Uterus (tissue), 4 donors: Measurements from ENCODE around the gene OAS2. TPM values are rescaled to one million over a fixed set of nuclear protein-coding genes. Genes with fewer than 3 reads are reported as not detected.

Experiments
- DNase-seq, 2 donors: peaks; one replicate each; pipeline ENCODE4 v3.0.0-alpha.2; 2019 to 2020
- H3K27ac ChIP-seq, 2 donors: fragments of 200-600 bp; sonication (generic); 1 replicate in 1 of 2; 2 replicates in 1 of 2; pipeline ENCODE4 v1.5.1; 2016 to 2018
- H3K27me3 ChIP-seq, 2 donors: fragments of 200-600 bp; sonication (generic); one replicate each; pipeline ENCODE4 v1.5.1; 2018 to 2019; ENCODE audit warnings: control low read depth in 1 of 2
- H3K36me3 ChIP-seq, 2 donors: fragments of 200-600 bp; sonication (generic); one replicate each; pipeline ENCODE4 v1.5.1; 2019; ENCODE audit warnings: control low read depth in 1 of 2
- H3K4me1 ChIP-seq, 2 donors: fragments of 200-600 bp; sonication (generic); one replicate each; pipeline ENCODE4 v1.5.1; 2018 to 2019; ENCODE audit warnings: control low read depth in 1 of 2
- H3K4me3 ChIP-seq, 2 donors: fragments of 200-600 bp; sonication (generic); 1 replicate in 1 of 2; 2 replicates in 1 of 2; pipeline ENCODE4 v1.5.1; 2018 to 2019; ENCODE audit warnings: mild to moderate bottlenecking in 1 of 2
- H3K9me3 ChIP-seq, 2 donors: fragments of 200-600 bp; sonication (generic); one replicate each; pipeline ENCODE4 v1.5.1; 2019; ENCODE audit warnings: control low read depth in 1 of 2
- POLR2A ChIP-seq, 2 donors: fragments of 450-650 bp; IDR thresholded peaks; one replicate each; pipeline ENCODE4 v1.6.1; 2016; ENCODE audit warnings: antibody characterized with exemption in 2 of 2, mild to moderate bottlenecking in 1 of 2, moderate library complexity in 1 of 2
- intact Hi-C: fragments of 100-400 bp; cut with DNase I; formaldehyde crosslinking; loops from one replicate; pipeline ENCODE4 v1.15.1; 2023; ENCODE audit warnings: low total_unique reads
- total RNA-seq, 4 donors: library from RNA; depleted of rRNA in 3 of 4; stranded (reverse); fragments of >200 nt in 3 of 4; gene quantifications; one replicate each; pipeline versions ENCODE4 v1.1.0 to v1.2.4, GENCODE V29; 2014 to 2023
- TF ChIP-seq, protein P1 (sequence below), 4 experiments: fragments of 200-600 bp in 2 of 4; fragments of 450-650 bp in 2 of 4; sonication (generic) in 2 of 4; IDR thresholded peaks; one replicate each; pipeline ENCODE4 v1.5.1; 2016 to 2019; ENCODE audit warnings: antibody characterized with exemption in 4 of 4, mild to moderate bottlenecking in 2 of 4, moderate library complexity in 1 of 4
- donor health status: DM: yes; HTN: yes; CAD: no.

The OAS2 gene
- total RNA-seq, 4 donors from 2014 or later = 0.59 to 18.1 (median 6.1) TPM

DNA sequence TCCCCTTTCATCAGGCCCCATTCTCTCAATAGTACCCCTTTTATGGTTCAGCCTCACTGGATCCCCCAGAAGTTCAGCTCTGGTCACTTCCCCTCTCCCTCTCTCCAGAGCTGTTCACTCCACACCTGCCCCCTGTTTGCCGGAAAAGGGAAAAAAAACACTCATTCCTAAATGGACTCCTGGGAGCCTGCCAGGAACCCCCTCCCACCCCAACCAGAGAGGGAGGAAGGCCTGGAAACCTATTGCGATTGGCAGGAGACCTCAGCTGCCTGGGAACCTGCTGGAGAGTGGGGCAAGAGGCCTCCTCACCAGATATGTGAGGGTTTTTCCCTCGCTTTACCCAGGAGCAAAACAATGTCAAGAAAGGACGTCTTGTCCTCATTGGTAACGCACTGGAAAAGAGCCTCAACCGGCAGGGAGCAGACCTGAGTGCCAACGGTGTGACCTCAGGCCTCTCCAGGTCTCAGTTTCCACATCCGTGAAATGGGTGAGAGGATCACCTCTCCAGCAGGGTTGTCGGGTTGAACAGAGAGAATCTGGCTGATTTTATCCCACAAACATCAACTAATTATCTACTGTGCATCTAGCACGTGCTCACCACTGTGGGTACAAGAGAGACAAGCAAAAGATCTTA is 82.9 kb downstream of the OAS2 start:
- Histone ChIP-seq H3K27me3 (no peaks in the 10 kb centered on the region), H3K36me3 (no peaks in the 10 kb centered on the region), H3K9me3 (no peaks in the 10 kb centered on the region), H3K4me3 (no peak overlapping the region), H3K4me1 (peaks cover 0 to 11% of the 10 kb centered on the region in 2 donors), H3K27ac (no peak overlapping the region)
- no peak for DNase-seq
- intact Hi-C loops = no loop called here
- TF ChIP-seq, protein P1, sequence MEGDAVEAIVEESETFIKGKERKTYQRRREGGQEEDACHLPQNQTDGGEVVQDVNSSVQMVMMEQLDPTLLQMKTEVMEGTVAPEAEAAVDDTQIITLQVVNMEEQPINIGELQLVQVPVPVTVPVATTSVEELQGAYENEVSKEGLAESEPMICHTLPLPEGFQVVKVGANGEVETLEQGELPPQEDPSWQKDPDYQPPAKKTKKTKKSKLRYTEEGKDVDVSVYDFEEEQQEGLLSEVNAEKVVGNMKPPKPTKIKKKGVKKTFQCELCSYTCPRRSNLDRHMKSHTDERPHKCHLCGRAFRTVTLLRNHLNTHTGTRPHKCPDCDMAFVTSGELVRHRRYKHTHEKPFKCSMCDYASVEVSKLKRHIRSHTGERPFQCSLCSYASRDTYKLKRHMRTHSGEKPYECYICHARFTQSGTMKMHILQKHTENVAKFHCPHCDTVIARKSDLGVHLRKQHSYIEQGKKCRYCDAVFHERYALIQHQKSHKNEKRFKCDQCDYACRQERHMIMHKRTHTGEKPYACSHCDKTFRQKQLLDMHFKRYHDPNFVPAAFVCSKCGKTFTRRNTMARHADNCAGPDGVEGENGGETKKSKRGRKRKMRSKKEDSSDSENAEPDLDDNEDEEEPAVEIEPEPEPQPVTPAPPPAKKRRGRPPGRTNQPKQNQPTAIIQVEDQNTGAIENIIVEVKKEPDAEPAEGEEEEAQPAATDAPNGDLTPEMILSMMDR (IDR thresholded peaks at IDR 0.05) = no peak
- no peak for TF ChIP-seq POLR2A (IDR thresholded peaks at IDR 0.05)

Other genes starting within 250 kb of the OAS2 start
- gene RPH3A, start 186.8 kb upstream of the OAS2 start, total RNA-seq = 1 to 10 TPM in 1 of 4 donors, not detected in 3; 1.6 TPM
- 10 to 100 TPM in 1 of 4 donors, 1 to 10 TPM in 3; 3.8 to 19.8 (median 7.4) TPM for gene OAS1, start 71.6 kb upstream of the OAS2 start, total RNA-seq
- 10 to 100 TPM in 2 of 4 donors, 1 to 10 TPM in 2; 2.1 to 22.8 (median 8.9) TPM for gene OAS3, start 40.0 kb upstream of the OAS2 start, total RNA-seq
- gene DTX1, start 78.2 kb downstream of the OAS2 start, total RNA-seq = 1 to 10 TPM; 2.4 to 8.6 (median 3.1) TPM
- gene RASAL1, start 157.2 kb downstream of the OAS2 start, total RNA-seq = 1 to 10 TPM in 1 of 4 donors, not detected in 3; 6.8 TPM
- gene CFAP73, start 171.2 kb downstream of the OAS2 start, total RNA-seq = 1 to 10 TPM in 1 of 4 donors, under 1 TPM in 1, not detected in 2; 0.67 to 2.6 TPM
- gene DDX54, start 207.0 kb downstream of the OAS2 start, total RNA-seq = 10 to 100 TPM; 36.0 to 66.5 (median 59.0) TPM
- 10 to 100 TPM in 3 of 4 donors, 1 to 10 TPM in 1; 5.0 to 19.0 (median 11.0) TPM for gene RITA1, start 207.2 kb downstream of the OAS2 start, total RNA-seq
- 10 to 100 TPM; 21.4 to 79.8 (median 52.9) TPM for gene TPCN1, start 242.9 kb downstream of the OAS2 start, total RNA-seq